HG03520 (cell line): ENCODE data around the gene TANGO2.

ENCODE experiments used
- ATAC-seq: cut with Tn5 transposase; IDR thresholded peaks from one replicate; pipeline ENCODE4 v1.9.1; 2021; ENCODE audit warnings: mild to moderate bottlenecking, moderate library complexity; ENCODE audit not compliant: unreplicated experiment

The TANGO2 gene

GRCh38 chr22:20113551-20114310 lies 92.8 kb downstream of the TANGO2 start:
- no peak for ATAC-seq

GRCh38 chr22:20114506-20115475 lies 93.9 kb downstream of the TANGO2 start:
- ATAC-seq, result no peak

- no peak for ATAC-seq
Measured at GRCh38 chr22:20115691-20116375, 94.9 kb downstream of the TANGO2 start, which contains the start of gene RANBP1. RANBP1 (plus strand) TSS chr22:20116104; CDS start chr22:20116185, 81 bp downstream.

GRCh38 chr22:20116376-20116950 lies 95.6 kb downstream of the TANGO2 start:
- no peak for ATAC-seq
